NCI-H2107 treated with DMSO at 0.1 percent for 48 hours (cell line): ENCODE data around the gene NUDT7.

Experiments used
- DNase-seq: peaks from one replicate; lab custom pipeline; 2025; ENCODE audit not compliant: unreplicated experiment; lab: John Stamatoyannopoulos, UW

NUDT7 gene

DNA sequence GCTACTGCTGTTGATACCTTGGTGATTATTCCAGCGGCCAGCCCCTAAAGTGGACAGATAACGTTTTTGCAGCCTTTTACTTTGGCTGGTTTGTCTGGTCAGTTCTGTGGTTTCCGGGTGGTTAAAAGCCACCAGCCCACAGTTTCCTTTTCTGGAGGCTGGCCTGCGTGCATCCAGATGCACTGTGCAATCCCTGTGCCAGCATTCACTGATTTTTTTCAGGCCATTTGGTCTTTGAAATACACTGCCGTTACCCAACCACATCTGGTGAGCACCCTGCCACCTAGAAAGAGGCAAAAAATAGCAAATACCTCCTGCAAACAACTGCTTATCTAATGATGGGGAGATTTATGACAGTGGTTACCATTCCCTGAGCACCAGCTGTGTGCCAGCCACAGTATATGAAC, 797 bp downstream of the NUDT7 start:
- DNase-seq, result no peak

DNA sequence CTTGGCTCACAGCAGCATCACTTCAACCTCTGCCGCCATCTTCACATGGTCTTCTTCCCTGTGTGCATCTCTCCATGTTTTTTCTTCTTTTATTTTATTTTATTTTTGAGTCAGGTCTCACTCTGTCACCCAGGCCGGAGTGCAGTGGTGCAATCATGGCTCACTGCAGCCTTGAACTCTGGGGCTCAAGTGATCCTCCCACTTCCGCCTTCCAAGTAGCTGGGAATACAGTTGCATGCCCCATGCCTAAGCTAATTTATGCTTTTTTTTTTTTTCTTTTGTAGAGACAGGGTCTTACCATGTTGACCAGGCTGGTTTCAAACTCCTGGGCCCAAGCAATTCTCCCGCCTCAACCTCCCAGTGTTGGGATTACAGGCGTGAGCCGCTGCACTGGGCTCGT, 1.9 kb downstream of the NUDT7 start:
- DNase-seq, result no peak

DNA sequence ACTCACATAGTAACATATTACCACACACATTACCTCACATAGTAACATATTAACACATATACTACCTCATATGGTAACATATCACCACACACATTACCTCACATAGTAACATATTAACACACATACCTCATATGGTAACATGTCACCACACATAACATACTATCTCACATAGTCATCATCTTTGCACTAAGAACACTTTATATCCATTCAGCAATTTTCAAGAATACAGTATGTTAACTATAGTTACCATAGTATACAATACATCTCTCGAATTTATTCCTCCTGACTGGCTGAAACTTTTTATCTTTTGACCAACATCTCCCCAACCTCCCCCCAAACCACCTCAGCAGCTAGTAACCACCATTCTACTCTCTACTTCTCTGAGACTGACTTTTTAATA, 7.6 kb downstream of the NUDT7 start:
- DNase-seq, result no peak

DNA sequence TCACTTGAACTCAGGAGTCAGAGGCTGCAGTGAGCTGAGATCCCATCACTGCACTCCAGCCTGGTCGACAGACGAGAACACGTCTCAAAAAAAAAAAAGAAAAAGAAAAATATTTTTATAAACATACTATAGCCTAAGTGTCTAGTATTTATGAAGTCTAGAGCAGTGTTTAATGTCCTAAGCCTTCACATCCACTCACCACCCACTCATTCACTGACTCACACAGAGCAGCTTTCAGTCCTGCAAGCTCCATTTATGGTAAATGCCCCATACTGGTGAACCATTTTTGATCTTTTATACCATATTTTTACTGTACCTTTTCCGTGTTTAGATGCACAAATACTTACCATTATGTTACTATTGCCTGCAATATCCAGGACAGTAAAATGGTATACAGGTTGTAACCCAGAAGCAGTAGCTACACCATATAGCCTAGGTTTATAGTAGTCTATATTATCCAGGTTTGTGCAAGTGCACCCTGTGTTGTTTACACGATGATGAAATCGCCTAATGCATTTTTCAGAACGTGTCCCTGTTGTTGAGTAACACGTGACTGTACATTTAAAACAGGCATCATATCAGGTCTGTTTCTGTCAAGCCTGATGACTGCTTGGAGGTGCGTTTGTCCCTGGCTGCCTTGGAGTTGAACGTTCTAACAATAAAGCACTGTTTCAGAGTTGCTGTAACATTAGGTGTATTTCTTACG, 10.1 kb downstream of the NUDT7 start:
- DNase-seq, result no peak

DNA sequence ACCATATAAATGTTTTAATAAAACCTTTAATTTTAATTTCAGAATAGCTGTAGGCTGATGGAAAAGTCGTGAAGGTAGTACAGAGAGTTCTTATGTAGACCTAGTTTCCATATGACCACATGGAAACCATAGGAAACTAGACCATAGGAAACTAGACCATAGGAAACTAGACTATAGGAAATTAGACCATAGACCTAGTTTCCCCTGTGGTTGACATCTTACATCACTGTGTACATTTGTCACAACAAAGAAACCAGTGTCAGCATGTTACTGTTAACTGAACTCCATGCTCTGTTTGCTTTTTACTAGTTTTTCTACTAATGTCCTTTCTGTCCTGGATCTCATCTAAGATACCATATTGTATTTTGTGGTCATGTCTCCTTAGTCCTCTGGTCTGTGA, 14.6 kb downstream of the NUDT7 start:
- DNase-seq, result no peak

DNA sequence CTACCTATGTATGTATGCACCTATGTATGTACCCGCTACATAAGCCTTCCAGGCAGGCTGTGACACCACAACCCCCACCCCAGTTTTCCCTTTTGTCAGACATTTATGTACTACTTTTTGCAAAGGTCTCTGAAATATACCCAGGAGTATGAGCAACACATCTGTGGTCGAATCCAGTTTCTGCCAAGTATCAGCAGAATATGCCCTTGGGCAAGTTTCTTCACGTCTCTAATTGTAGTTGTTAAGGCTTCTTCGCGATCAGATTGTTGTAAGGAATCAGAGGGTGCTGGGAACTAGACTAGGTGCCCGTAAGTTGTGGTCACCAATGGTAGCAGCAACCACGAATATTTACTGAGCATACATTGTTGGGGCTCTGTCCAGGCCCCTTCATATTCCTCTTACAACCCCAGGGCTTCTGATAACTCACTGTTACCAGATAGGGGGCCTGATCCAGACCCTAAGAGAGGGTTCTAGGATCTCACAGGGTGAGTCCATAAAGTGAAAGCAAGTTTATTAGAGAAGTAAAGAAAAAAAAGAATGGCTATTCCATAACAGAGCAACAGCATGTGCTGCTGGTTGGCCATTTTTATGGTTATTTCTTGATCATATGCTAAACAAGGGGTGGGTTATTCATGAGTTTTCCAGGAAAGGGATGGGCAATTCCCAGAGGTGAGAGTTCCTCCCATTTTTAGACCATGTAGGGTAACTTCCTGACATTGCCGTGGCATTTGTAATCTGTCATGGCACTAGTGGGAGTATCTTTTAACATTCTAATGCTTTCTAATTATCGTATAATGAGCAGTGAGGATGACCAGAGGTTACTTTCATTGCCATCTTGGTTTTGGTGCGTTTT, 16.6 kb downstream of the NUDT7 start:
- no peak for DNase-seq

DNA sequence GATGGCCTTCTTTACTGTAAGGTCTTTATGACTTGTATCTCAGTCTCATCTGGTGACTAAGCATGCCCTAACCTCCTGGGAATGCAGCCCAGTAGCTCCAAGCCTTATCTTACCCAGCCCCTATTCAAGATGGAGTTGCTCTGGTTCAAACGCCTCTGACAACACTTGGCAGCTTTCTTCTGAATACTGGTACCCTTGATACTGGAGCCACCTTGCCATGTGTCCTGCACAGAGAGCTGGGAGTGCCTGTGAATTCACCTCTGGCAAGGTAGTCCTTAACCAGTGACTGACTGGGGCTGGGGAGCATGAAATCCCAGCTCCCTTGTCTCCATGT, 17.2 kb downstream of the NUDT7 start:
- no peak for DNase-seq

DNA sequence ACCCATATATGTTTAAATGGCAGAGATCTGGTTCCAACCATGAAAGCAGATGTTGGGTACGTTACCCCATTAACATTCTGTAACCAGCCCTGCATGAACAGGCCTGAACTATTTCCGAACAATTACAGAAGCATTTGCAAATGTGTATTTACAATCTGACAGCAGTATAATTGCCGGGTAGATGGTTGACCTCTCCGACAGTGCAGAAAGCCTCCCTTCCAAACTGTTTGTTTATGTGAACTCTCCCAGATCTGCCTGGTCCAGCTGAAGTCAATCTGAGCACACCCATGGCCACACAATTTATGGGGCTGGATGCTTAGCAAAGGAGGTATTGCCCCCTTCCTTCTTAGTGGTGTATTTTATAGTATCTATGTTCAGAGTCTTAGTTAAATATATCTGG, 21.8 kb downstream of the NUDT7 start:
- DNase-seq, result no peak

DNA sequence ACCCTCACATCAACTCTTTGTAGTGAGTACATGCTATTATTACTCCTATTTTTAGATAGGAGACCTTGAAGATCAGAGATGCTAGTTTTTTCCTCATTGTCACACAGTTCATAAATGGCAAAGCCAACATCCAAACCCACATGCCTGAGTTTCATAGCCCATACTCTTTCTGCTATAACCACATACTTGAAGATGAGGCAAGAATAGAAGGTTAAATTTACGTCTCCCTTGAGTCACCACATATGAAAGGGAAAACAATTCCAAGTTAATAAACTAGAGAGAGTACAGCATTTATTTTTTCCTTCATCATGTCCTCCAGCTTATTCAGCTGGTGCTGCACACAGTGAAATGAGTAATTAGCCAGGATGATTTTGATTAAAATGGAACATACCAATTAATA, 23.7 kb downstream of the NUDT7 start:
- no peak for DNase-seq

- no peak for DNase-seq
Measured at GRCh38 chr16:77748421-77749005, 26.2 kb downstream of the NUDT7 start.

- no peak for DNase-seq
Measured at GRCh38 chr16:77749415-77749814, 27.1 kb downstream of the NUDT7 start.

GRCh38 chr16:77758046-77758445, 35.7 kb downstream of the NUDT7 start:
- no peak for DNase-seq

DNA sequence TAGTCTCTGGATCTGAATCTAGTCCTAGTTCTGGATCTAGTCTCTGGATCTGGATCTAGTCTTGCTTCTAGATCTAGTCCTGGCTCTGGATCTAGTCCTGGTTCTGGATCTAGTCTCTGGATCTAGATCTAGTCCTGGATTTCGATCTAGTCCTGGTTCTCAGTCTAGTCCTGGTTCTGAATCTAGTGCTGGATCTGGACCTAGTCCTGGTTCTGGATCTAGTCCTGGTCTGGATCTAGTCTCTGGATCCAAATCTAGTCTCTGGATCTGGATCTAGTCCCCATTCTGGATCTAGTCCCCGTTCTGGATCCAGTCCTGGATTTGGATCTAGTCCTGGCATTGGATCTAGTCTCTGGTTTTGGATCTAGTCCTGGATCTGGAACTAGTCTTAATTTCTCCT, 36.2 kb downstream of the NUDT7 start:
- no peak for DNase-seq

GRCh38 chr16:77759201-77759600, 36.9 kb downstream of the NUDT7 start:
- DNase-seq, result no peak

GRCh38 chr16:77759821-77760220, 37.5 kb downstream of the NUDT7 start:
- no peak for DNase-seq

DNA sequence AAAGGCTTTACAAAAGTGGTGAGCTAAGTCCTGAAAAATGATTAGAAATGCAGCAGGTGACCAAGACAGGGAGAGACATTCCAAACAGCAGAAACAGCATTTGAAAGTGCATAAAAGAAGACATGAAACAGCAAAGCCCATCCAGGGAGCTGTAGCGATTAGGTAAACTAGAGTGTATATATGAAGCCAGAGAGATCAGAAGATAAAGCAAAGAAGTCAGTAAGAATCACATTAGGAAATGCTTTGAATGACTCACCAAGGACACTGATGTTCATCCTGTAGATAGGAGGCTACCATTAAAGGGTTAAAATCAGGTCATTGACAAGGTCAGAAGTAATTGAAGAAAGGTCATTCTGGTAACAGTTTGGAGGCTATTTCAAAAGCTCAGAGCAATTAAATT, 38.5 kb downstream of the NUDT7 start:
- DNase-seq, result no peak

GRCh38 chr16:77761204-77761603, 38.9 kb downstream of the NUDT7 start:
- no peak for DNase-seq

GRCh38 chr16:77762262-77762661, 39.9 kb downstream of the NUDT7 start:
- no peak for DNase-seq

DNA sequence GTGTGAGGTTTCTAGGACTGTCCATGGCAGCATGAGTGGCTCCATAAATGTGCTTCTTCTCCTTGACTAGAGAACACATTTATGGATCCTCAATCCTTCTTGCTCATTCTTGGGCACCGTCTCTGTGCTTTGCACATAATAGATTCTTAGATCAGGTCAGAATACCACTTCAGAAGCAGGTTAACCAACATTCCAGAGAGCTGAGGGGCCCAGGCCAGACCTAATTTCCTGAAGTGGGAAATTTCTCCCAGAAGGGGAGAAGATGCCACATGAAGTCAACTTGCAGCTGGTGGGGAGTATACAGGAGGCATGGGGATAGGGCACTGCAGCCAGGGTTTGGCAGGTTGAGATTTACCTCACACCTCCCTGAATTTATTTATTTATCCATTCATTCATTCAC, 41.7 kb downstream of the NUDT7 start:
- DNase-seq, result no peak

GRCh38 chr16:77767211-77767610, 44.9 kb downstream of the NUDT7 start:
- no peak for DNase-seq

- DNase-seq, result no peak
Measured at GRCh38 chr16:77767826-77768225, 45.5 kb downstream of the NUDT7 start.
